Astrocyte (in vitro differentiated cells and primary cell): ENCODE measurements around the gene HLA-DPA1. TPM values are rescaled to one million over a fixed set of nuclear protein-coding genes. Genes with fewer than 3 reads are reported as not detected.

Experiments used
- DNase-seq: peaks from one replicate; pipeline ENCODE4 v3.0.0-alpha.2; 2010; ENCODE audit warnings: low read depth
- FAIRE-seq: peaks from 2 replicates; lab custom pipeline; 2011; peaks lifted over from hg19 to GRCh38; lab: Jason Lieb, UNC
- H2AFZ ChIP-seq: 2 replicates; pipeline ENCODE4 v1.6.0; 2012; ENCODE audit warnings: low read depth, low read length, inconsistent platforms
- H3K27ac ChIP-seq: 2 replicates; pipeline ENCODE4 v1.5.1; 2011; ENCODE audit warnings: low read depth, low read length, inconsistent platforms
- H3K27me3 ChIP-seq: 2 replicates; pipeline ENCODE4 v1.6.0; 2011; ENCODE audit warnings: low read length, inconsistent platforms; ENCODE audit not compliant: insufficient read depth
- H3K36me3 ChIP-seq: 2 replicates; pipeline ENCODE4 v1.5.1; 2011; ENCODE audit warnings: low read length, inconsistent platforms; ENCODE audit not compliant: insufficient read depth
- H3K4me1 ChIP-seq: 2 replicates; pipeline ENCODE4 v1.5.1; 2011; ENCODE audit warnings: low read length, inconsistent platforms; ENCODE audit not compliant: insufficient read depth
- H3K4me2 ChIP-seq: 2 replicates; pipeline ENCODE4 v1.6.0; 2012; ENCODE audit warnings: low read length, inconsistent platforms
- H3K4me3 ChIP-seq: 2 replicates; pipeline ENCODE4 v1.5.1; 2011; ENCODE audit warnings: low read depth, mild to moderate bottlenecking, low read length, inconsistent platforms; ENCODE audit not compliant: insufficient read depth
- H3K79me2 ChIP-seq: 2 replicates; pipeline ENCODE4 v1.6.0; 2012; ENCODE audit warnings: mild to moderate bottlenecking, low read length, inconsistent platforms; ENCODE audit not compliant: insufficient read depth
- H3K9ac ChIP-seq: 2 replicates; pipeline ENCODE4 v1.6.0; 2012; ENCODE audit warnings: mild to moderate bottlenecking, low read length, inconsistent platforms
- H3K9me3 ChIP-seq: 2 replicates; pipeline ENCODE4 v1.5.1; 2012; ENCODE audit warnings: low read depth, mild to moderate bottlenecking, low read length, inconsistent platforms; ENCODE audit not compliant: insufficient read depth
- H4K20me1 ChIP-seq: 2 replicates; pipeline ENCODE4 v1.6.0; 2012; ENCODE audit warnings: low read length, inconsistent platforms; ENCODE audit not compliant: insufficient read depth
- H3K27ac Mint-ChIP-seq: one replicate; pipeline ENCODE4 v1.8.0; 2021; ENCODE audit warnings: mild to moderate bottlenecking, mixed read lengths; ENCODE audit not compliant: unreplicated experiment
- H3K27me3 Mint-ChIP-seq: one replicate; pipeline ENCODE4 v1.8.0; 2021; ENCODE audit warnings: low read depth, mixed read lengths; ENCODE audit not compliant: unreplicated experiment
- H3K36me3 Mint-ChIP-seq: one replicate; pipeline ENCODE4 v1.8.0; 2021; ENCODE audit warnings: low read depth, mixed read lengths; ENCODE audit not compliant: unreplicated experiment
- H3K4me1 Mint-ChIP-seq: one replicate; pipeline ENCODE4 v1.8.0; 2021; ENCODE audit warnings: low read depth, mixed read lengths; ENCODE audit not compliant: unreplicated experiment
- H3K4me3 Mint-ChIP-seq: one replicate; pipeline ENCODE4 v1.8.0; 2021; ENCODE audit warnings: mild to moderate bottlenecking, moderate library complexity, mixed read lengths; ENCODE audit not compliant: unreplicated experiment
- H3K9me3 Mint-ChIP-seq: one replicate; pipeline ENCODE4 v1.8.0; 2021; ENCODE audit warnings: mild to moderate bottlenecking, mixed read lengths; ENCODE audit not compliant: unreplicated experiment
- EZH2 ChIP-seq: IDR thresholded peaks from 2 replicates; pipeline ENCODE4 v1.6.1; 2012; ENCODE audit warnings: mild to moderate bottlenecking, low read length, inconsistent platforms; ENCODE audit not compliant: insufficient read depth
- total RNA-seq: library from RNA; stranded (reverse); gene quantifications from 2 replicates; pipeline ENCODE4 v1.2.1, GENCODE V29; 2021
- TF ChIP-seq, protein P1 (sequence below): IDR thresholded peaks from 2 replicates; pipeline ENCODE4 v1.5.1; 2011; ENCODE audit warnings: low read depth, mild to moderate bottlenecking, inconsistent platforms, low read length, moderate library complexity; ENCODE audit not compliant: insufficient read depth

Gene HLA-DPA1
- total RNA-seq, 1 donor from 2014 or later, result 1.7 TPM

DNA sequence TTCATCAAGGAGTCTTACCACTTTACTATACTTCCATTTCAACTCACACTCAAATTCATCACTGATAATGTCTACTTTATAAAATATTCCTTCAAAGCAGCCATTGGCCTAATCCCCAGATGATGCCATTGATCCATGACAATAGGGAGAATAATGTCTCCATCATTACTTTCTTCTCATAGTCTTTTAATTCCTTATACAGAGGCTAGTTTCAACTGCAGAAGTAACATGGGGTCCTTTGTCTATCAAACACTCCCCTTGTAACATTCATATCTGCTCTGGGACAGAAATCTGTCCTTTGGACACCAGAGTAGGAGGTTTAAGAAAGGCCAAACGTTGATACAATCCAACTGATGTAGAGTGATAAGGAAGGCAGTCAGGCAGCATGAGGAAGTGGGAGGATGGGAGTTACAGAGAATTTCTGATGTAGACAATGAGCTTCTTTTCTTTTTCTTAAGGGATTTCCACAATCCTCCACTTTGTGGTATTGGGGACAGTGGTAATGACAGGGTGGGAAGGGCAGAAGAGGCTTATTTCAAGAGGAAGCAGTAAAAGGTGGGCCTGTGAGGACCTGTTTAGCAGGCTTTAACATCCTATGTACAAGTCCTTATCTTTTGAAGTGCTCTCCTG, 45.1 kb downstream of the HLA-DPA1 start:
- no peak overlapping the region for H3K4me3 ChIP-seq
- Mint-ChIP-seq H3K27ac (no peak overlapping the region), H3K4me1 (no peaks in the 10 kb centered on the region), H3K36me3 (peaks cover under 1% of the 10 kb centered on the region), H3K27me3 (peaks cover 16% of the 10 kb centered on the region), H3K4me3 (no peak overlapping the region), H3K9me3 (no peaks in the 10 kb centered on the region)
- H3K4me1 ChIP-seq, result no peaks in the 10 kb centered on the region
- H3K79me2 ChIP-seq, result no peaks in the 10 kb centered on the region
- peaks cover 21% of the 10 kb centered on the region for H3K27me3 ChIP-seq
- TF ChIP-seq EZH2, result no peak
- TF ChIP-seq, protein P1, sequence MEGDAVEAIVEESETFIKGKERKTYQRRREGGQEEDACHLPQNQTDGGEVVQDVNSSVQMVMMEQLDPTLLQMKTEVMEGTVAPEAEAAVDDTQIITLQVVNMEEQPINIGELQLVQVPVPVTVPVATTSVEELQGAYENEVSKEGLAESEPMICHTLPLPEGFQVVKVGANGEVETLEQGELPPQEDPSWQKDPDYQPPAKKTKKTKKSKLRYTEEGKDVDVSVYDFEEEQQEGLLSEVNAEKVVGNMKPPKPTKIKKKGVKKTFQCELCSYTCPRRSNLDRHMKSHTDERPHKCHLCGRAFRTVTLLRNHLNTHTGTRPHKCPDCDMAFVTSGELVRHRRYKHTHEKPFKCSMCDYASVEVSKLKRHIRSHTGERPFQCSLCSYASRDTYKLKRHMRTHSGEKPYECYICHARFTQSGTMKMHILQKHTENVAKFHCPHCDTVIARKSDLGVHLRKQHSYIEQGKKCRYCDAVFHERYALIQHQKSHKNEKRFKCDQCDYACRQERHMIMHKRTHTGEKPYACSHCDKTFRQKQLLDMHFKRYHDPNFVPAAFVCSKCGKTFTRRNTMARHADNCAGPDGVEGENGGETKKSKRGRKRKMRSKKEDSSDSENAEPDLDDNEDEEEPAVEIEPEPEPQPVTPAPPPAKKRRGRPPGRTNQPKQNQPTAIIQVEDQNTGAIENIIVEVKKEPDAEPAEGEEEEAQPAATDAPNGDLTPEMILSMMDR, result no peak
- no peak overlapping the region for H2AFZ ChIP-seq
- no peak overlapping the region for H3K4me2 ChIP-seq
- H3K9ac ChIP-seq, result no peak overlapping the region
- H3K36me3 ChIP-seq, result no peaks in the 10 kb centered on the region
- no peak for DNase-seq
- no peak for FAIRE-seq
- no peaks in the 10 kb centered on the region for H3K9me3 ChIP-seq
- H4K20me1 ChIP-seq, result no peaks in the 10 kb centered on the region
- no peak overlapping the region for H3K27ac ChIP-seq

DNA sequence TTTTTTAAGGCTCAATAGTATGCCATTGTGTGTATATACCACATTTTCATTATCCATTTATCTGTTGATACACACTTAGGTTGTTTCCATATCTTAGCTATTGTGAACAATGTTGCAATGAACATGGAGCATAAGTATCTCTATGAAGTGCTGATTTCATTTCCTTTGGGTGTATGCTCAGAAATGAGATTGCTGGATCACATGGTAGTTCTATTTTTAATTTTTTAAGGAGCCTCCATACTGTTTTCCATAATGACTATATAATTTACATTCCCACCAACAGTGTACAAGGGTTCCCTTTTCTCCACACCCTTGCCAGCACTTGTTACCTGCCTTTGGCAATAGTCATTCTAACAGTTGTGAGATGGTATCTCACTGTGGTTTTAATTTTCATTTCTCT, 48.9 kb downstream of the HLA-DPA1 start:
- Histone ChIP-seq H2AFZ (no peak overlapping the region), H3K79me2 (no peaks in the 10 kb centered on the region), H4K20me1 (no peaks in the 10 kb centered on the region), H3K27ac (no peak overlapping the region), H3K9ac (no peak overlapping the region), H3K4me3 (no peak overlapping the region), H3K27me3 (peaks cover 17% of the 10 kb centered on the region), H3K4me1 (no peaks in the 10 kb centered on the region), H3K9me3 (no peaks in the 10 kb centered on the region), H3K36me3 (no peaks in the 10 kb centered on the region), H3K4me2 (no peak overlapping the region)
- Mint-ChIP-seq H3K9me3 (no peaks in the 10 kb centered on the region), H3K27ac (no peak overlapping the region), H3K4me1 (no peaks in the 10 kb centered on the region), H3K36me3 (peaks cover 2% of the 10 kb centered on the region), H3K4me3 (no peak overlapping the region), H3K27me3 (peaks cover 5% of the 10 kb centered on the region)
- DNase-seq (no peak), FAIRE-seq (no peak)
- TF ChIP-seq EZH2, result no peak
- TF ChIP-seq, protein P1, result no peak

DNA sequence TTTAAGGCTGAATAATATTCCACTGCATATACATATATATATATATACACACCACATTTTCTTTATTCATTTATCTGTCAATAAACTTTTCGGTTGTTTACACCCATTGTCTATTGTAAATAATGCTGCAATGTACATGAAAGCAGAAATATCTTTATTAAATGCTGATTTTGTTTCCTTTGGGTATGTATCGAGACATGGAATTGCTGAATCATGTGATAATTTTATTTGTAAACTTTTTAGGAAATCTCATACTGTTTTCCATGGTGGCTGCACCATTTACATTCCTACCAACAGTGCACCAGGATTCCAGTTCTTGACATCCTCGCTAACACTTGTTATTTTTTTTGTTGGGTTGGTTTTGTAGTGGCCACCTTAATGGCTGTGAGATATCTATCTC, 49.9 kb downstream of the HLA-DPA1 start:
- Histone ChIP-seq H3K27ac (no peak overlapping the region), H3K4me1 (no peaks in the 10 kb centered on the region), H2AFZ (no peak overlapping the region), H3K4me2 (no peak overlapping the region), H3K9ac (no peak overlapping the region), H3K79me2 (no peaks in the 10 kb centered on the region), H4K20me1 (no peaks in the 10 kb centered on the region), H3K4me3 (no peak overlapping the region), H3K27me3 (peaks cover 11% of the 10 kb centered on the region), H3K36me3 (no peaks in the 10 kb centered on the region), H3K9me3 (no peaks in the 10 kb centered on the region)
- Mint-ChIP-seq H3K27ac (no peak overlapping the region), H3K4me3 (no peak overlapping the region), H3K36me3 (peaks cover 2% of the 10 kb centered on the region), H3K9me3 (no peaks in the 10 kb centered on the region), H3K4me1 (no peaks in the 10 kb centered on the region), H3K27me3 (no peaks in the 10 kb centered on the region)
- no peak for TF ChIP-seq EZH2
- TF ChIP-seq, protein P1, result no peak
- FAIRE-seq (no peak), DNase-seq (no peak)
